ENCODE results near the gene PTPRT.

DNA sequence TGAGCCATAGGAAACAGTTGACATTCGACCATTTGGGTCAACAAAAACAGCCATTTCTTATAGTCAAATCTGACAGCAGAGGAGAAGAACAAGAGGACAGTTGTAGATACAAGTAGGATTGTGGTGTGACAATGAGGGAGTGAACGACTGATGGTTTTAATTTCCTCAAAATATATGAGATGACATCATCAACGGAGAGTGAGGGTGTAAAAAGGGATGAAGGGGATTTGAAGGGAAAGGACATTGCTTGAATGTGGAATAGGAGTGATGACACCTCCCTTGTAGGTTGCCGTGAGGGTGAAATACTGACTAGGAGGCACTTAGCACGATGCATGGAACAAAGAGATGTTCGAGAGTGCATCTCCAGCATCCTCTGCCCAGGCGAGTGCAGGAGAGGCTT, 1071.7 kb downstream of the PTPRT start:
- TF ChIP-seq, protein P1, sequence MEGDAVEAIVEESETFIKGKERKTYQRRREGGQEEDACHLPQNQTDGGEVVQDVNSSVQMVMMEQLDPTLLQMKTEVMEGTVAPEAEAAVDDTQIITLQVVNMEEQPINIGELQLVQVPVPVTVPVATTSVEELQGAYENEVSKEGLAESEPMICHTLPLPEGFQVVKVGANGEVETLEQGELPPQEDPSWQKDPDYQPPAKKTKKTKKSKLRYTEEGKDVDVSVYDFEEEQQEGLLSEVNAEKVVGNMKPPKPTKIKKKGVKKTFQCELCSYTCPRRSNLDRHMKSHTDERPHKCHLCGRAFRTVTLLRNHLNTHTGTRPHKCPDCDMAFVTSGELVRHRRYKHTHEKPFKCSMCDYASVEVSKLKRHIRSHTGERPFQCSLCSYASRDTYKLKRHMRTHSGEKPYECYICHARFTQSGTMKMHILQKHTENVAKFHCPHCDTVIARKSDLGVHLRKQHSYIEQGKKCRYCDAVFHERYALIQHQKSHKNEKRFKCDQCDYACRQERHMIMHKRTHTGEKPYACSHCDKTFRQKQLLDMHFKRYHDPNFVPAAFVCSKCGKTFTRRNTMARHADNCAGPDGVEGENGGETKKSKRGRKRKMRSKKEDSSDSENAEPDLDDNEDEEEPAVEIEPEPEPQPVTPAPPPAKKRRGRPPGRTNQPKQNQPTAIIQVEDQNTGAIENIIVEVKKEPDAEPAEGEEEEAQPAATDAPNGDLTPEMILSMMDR (IDR thresholded peaks at IDR 0.05; ENCODE audit: borderline replicate concordance, extremely low read depth, low read length, poor library complexity, severe bottlenecking), result no peak
- no peak for TF ChIP-seq EZH2 (IDR thresholded peaks at IDR 0.05; ENCODE audit: borderline replicate concordance, low read depth, low read length, severe bottlenecking)
